Measurements from ENCODE around the gene DUSP11.
"Not testable (repeated sequence)": the region's sequence is repeated elsewhere in the genome, so short reads cannot be mapped to it uniquely, and the experiment has no call there.

Gene DUSP11

GRCh38 chr2:73717695-73718094 is 62.2 kb downstream of the DUSP11 start:
- not testable (repeated sequence) for DNase-seq (ENCODE audit: low spot score)

- no peak for DNase-seq (ENCODE audit: low spot score)
Measured at GRCh38 chr2:73717251-73717606, 62.7 kb downstream of the DUSP11 start.

GRCh38 chr2:73716543-73717250 is 63.2 kb downstream of the DUSP11 start:
- DNase-seq (ENCODE audit: low spot score): peak; percentile 27

- no peak for DNase-seq (ENCODE audit: low spot score)
Measured at GRCh38 chr2:73714091-73714490, 65.8 kb downstream of the DUSP11 start.
